GM18907 (cell line): ENCODE results near the gene RHOT1.
"Not testable (repeated sequence)": the region's sequence is repeated elsewhere in the genome, so short reads cannot be mapped to it uniquely, and the experiment has no call there.

ENCODE experiments used
- ATAC-seq: cut with Tn5 transposase; IDR thresholded peaks from one replicate; pipeline ENCODE4 v1.9.1; 2021; ENCODE audit warnings: mild to moderate bottlenecking, moderate library complexity; ENCODE audit not compliant: unreplicated experiment

The RHOT1 gene

DNA sequence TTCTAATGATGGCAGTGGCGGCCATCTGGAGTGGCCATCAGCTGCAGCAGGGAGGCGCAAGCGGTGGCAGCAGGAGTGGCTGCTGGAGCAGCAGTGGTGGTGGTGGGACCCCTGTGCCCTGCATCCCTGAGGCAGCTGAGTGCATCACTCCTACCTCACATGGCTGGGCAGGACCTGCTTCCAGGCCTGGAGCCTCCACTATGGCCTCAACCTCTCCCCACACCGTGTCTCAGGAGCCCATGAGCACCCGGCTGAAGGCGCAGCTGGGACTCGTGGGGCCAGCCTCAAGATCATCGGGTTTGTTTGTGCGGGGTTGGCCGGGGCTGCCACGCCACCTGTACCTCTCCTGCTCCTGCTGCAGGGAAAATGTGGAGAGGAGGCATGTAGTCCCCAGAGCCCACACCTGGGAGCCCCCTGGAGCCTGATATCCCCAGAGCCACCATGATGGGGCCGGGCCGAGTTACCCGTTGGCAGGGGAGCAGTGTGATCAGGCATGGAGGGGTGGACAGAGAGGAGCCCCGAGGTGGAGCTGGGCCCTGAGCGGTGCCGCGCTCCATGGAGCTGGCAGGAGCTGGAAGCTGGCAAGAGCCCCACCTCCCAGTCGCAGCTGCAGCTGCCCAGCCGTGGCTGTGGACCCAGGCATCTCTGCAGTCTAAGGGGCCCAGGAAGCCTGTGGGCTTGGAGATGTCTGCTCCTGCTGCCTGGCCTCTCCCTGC is 16.7 kb downstream of the RHOT1 start:
- ATAC-seq: no peak

DNA sequence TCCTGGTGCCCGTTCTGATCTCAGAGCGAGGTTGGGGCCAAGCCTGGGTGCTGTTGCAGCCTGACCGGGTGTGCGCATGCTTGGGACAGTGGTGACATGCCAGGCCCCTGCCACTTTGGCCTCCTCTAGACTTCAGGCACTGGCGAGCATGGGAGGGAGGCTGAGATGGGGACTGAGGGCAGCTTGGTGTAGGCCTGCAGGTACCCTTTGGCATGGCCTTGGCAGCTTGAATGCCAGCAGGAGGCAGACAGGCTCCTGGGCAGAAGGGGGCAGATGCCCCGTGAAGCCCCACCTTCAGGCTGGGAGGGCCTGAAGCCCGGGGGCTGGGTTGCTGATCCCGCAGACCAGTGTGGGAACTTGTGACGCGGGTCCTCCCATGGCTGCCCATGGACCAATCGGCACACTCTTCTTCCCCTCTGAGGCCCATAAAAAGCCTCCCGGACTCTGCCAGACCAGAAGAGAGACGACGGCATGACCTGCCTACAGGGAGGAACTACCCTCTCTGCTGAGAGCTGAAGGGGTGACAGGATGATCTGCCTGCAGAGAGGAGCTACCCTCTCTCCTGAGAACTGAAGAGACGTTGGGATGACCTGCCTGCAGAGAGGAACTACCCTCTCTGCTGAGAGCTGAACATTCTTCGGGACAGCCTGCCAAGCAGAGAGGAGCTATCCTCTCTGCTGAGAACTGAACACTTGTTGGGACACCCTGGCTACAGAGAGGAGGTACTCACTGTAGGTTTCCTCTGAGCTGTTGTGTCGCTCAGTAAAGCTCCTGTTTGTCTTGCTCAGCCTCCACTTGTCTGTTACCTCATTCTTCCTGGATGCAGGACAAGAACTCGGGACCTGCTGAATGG is 17.5 kb downstream of the RHOT1 start:
- ATAC-seq: no peak

DNA sequence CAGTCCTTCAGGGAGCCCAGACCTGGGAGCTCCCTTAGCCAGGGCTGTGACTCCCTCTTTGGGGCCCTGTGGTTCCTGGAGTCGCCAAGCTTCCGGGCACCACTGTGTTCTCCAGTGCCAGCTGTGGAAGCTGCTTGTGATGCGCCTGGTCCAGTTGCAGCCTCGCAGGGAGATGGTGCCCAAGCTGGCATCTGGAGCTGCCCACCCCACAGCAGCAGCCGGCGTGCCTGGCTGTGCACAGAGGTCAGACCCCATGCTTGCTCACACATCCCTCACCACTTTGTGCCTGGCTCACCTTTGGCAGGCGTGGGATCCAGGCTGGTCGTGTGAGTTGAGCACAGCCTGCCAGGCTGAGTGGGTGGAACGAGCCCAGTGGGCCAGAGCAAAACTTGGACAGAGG is 18.2 kb downstream of the RHOT1 start:
- ATAC-seq: no peak

DNA sequence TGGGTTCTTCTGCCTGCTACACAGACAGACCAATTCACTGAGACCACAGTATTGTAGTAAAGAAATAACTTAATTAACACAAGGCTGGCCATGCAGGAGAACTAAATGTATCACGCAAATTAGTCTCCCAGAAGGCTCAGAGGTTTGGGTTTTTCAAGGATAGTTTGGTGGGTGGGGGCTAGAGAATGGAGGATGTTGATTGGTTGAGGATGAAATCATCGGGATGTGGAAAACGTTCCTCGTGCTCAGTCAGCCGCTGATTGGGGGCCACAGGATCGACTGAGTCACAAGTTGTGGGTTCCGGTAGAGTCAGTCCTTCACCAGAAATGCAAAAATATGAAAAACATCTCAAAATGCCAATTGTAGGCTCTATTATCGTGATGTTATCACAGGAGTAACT is 18.7 kb downstream of the RHOT1 start:
- ATAC-seq: no peak

DNA sequence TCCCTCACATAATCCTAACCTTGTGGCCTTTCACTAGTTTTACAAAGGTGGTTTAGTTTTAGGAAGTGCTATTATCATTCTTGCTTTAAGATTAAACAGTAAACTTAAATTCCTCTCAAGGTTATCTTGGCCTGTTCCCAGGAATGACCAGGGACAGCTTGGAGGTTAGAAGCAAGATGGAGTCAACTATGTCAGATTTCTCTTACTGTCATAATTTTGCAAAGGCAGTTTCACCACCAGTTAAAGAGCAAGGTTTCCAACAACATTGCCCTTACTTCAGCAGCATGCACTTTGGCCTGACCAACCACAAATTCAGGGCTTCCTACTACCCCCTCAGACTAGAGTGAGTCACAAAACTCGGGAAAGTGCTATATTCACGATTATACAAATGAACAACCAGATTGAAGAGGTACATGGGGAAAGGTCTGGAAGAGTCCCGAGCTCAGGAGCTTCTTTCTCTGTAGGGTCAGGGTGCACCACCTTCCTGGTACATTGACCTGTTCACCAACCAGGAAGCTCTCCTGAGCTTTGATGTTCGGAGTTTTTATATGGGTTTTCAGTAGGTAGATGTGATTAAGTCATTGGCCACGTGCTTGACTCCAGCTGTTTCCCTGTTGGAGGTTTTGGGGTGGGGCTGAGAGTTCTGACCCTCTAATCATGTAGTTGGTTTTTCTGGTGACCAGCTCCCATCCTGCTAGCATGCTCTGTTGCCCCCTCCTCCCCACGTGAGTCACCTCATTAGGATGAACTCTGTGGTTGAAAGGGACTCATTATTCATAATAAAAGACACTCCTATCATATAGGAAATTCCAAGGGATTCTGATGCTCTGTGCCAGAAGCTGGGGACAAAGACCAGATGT is 19.4 kb downstream of the RHOT1 start:
- no peak for ATAC-seq

DNA sequence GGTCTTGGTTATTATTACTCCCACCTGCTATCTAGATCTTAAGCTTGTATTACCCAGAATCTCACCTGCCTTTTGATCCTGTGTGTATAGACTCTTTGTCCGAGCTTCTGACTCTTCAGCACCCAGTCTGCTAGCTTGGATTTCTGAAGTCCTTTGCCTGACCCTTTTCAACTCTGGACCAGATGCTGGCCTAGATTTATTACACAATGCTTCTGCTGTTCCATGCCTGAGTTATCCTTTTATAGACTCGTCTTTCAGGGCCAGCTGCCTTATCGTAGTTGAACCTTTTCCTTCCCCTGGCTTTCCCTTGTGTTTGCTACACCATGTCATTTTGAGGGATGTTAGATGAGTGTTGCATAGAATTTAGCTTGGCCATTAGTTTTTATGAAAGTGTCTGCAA is 32.6 kb downstream of the RHOT1 start:
- no peak for ATAC-seq

DNA sequence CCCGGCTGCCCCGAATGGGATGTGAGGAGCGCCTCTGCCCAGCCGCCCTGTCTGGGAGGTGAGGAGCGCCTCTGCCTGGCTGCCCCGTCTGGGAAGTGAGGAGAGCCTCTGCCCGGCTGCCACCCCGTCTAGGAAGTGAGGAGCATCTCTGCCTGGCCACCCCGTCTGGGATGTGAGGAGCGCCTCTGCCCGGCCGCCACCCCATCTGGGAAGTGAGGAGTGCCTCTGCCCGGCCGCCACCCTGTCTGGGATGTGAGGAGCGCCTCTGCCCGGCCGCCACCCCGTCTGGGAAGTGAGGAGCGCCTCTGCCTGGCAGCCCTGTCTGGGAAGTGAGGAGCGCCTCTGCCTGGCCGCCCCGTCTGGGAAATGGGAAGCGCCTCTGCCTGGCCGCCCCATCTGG is 36.4 kb downstream of the RHOT1 start:
- not testable (repeated sequence) for ATAC-seq

DNA sequence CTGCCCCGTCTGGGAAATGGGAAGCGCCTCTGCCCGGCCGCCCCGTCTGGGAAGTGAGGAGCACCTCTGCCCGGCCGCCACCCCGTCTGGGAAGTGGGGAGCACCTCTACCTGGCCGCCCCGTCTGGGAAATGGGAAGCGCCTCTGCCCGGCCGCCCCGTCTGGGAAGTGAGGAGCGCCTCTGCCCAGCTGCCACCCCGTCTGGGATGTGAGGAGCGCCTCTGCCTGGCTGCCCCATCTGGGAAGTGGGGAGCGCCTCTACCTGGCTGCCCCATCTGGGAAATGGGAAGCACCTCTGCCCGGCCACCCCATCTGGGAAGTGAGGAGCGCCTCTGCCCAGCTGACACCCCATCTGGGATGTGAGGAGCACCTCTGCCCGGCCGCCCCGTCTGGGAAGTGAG is 36.8 kb downstream of the RHOT1 start:
- ATAC-seq: not testable (repeated sequence)

DNA sequence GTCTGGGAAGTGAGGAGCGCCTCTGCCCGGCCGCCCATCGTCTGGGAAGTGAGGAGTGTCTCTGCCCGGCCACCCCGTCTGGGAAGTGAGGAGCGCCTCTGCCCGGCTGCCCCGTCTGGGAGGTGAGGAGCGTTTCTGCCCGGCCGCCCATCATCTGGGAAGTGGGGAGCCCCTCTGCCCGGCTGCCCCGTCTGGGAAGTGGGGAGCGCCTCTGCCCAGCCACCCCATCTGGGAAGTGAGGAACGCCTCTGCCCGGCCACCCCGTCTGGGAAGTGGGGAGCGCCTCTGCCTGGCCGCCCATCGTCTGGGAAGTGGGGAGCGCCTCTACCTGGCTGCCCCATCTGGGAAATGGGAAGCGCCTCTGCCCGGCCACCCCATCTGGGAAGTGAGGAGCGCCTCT is 37.2 kb downstream of the RHOT1 start:
- not testable (repeated sequence) for ATAC-seq

DNA sequence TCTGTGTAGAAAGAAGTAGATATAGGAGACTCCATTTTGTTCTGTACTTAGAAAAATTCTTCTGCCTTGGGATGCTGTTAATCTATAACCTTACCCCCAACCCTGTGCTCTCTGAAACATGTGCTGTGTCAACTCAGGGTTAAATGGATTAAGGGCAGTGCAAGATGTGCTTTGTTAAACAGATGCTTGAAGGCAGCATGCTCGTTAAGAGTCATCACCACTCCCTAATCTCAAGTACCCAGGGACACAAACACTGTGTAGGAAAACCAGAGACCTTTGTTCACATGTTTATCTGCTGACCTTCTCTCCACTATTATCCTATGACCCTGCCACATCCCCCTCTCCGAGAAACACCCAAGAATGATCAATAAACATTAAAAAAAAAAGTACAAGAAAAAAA is 38.0 kb downstream of the RHOT1 start:
- ATAC-seq: not testable (repeated sequence)

DNA sequence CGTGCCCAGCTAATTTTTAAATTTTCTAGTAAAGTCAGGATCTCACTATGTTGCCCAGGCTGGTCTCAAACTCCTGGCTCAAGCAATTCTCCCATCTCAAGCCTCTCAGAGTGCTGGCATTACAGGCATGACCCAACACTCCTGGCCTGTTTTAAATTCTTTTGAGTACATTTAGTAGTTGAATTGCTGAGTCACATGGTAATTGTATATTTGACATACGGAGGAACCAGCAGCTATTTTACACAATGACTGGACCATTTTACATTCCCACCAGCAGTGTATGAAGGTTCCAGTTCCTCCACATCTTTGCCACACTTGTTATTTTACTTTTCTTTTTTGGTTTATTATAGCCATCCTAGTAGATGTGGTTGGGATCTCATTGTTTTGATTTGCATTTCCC is 43.6 kb downstream of the RHOT1 start:
- no peak for ATAC-seq

DNA sequence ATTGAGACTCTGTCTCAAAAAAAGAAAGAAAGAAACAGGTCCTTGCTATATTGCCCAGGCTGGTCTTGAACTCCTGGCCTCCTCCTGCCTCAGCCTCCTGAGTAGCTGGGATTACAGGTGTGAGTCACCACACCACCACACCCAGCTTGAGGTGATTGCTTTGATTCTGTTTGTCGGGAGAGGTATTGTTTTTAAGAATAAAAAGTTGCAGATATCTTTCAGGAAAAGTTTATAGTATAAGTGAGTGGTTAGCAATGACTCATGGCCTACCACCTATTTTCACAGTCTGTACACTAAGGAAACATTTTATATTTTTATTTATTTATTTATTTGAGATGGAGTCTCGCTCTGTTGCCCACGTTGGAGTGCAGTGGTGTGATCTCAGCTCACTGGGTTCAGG is 45.0 kb downstream of the RHOT1 start:
- ATAC-seq: no peak

DNA sequence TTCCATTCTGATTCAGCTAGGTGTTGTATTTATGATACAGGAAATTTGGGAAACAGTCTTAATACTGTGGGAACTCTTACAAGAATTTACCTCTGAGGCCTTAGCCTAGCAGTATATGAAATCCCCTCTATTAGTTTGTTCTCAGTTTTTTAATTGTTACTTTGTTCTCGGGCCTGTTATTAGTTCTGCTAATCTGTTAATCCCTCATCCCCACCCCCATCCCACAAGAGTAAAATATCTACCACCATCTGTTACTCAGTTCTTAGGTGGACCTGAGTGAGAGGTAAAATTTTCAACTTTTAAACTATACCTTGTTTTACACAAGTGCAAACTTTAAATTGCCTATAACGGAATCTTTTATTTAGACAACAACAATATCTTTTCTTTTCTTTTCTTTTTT is 47.0 kb downstream of the RHOT1 start:
- ATAC-seq: no peak

DNA sequence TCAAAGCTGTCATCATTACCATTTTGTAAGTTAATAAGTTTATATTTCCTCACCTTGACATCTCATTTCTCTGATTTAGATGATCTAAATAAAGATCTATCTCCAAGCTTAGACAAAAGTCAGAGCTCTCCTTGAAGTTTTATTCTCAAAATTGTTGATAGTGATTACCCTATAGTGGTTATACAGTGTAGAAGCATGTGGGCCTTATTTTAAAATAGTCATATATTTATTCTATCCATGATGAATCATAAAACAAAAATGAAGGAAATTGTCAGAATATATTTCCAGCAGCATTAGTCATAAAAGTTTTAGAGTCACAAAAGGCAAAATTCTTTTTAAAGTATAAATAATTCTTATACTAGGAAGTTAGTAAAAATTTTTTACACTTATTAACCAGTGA is 49.0 kb downstream of the RHOT1 start:
- no peak for ATAC-seq

DNA sequence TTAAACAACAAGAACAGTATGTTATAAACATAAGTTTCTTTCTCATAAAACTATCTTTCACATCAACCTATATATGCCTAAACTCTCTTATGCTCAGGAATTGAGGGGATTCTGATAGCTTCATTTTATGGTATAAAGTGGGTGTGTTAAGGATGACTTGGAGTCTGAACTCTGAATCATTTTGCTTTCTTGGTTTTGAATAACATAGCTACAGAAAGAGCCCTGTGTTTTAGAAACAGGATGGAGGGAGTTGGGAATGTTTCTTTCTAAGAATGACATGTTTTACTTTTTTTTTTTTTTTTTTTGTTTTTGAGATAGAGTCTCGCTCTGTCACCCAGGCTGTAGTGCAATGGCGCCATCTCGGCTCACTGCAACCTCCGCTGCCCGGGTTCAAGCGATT is 50.1 kb downstream of the RHOT1 start:
- ATAC-seq: no peak

DNA sequence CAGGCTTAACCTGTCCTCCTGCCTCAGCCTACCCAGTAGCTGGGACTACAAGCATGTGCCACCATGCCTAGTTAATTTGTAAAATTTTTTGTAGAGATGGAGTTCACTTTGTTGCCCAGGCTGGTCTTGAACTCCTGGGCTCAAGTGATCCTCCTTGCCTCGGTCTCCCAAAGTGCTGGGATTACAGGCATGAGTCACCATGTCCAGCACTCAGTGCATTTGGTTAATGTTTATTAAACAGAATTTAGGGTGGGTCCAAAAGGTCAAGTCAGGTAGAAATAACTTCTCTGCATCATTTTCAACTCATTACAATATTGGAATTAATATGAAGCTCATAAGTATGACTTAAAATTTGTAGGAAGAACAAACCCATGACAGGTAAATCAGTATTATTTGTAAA is 55.7 kb downstream of the RHOT1 start:
- no peak for ATAC-seq

DNA sequence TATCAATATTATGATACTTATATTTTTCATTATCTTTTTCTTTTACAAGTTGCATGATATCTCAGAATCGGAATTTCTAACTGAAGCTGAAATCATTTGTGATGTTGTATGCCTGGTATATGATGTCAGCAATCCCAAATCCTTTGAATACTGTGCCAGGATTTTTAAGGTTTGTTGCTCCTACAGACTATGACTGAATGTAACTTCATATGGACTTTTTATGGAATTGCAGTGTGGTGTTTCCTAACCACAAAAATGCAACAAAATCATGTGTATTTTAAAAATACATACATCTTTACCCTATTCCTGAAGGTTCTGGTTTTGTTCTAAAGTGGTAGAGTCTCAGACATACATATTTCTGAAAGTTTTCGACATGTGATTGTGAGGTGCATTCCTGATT is 64.6 kb downstream of the RHOT1 start:
- ATAC-seq: no peak

DNA sequence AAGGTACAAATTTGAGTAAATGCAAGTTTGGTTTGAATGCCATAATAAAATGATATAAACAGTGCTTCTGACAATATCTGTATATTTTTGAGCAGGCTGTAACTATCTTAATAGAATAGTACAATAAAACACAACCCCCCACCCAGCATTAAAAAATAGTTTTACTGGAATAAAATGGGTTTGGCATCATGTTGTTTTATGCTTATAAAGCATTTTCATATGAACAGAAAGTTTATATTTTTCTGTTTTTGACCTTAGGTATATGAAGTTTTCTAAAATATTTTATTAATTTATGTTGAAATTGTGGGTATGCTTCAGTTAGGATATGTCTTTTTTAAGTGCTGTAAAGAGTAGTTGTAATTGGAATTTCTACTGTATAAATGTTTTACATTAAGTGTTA is 66.1 kb downstream of the RHOT1 start:
- no peak for ATAC-seq

DNA sequence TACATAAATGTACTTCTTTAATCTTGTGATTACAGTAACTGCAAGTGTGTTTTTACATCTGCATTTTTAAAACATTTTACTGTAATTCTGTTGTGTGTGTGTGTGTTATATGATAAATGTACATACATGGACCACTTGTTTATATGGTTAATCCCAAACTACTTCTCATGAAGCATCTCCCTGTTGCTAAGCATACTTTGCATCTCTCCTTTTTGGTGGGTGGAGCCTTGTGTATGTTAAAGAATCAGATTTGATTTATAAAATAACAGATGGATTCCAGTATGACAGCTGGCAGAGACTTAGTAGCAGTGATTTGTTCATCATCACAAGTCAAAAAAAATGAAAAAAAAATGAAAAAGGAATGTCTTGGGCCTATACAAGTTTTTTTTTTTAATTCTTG is 67.3 kb downstream of the RHOT1 start:
- no peak for ATAC-seq

DNA sequence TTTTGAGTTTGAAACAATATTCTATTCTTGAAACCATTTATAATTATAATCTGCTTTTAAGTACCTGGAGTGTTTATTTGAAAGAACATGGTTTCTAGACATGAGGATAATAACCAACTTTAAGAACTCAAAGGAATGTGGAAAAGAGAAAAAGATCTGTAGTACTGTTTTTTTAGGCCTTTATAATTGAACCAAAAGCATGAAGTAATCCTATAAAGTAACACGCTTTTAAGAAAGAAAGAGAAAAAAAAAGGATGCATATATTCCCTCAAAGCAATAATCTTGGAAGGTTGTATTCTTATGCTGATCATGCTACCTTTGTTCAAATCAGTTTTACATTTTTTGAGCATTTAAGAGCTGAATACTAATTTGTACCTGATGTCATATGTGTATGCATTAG is 69.4 kb downstream of the RHOT1 start:
- ATAC-seq: no peak

DNA sequence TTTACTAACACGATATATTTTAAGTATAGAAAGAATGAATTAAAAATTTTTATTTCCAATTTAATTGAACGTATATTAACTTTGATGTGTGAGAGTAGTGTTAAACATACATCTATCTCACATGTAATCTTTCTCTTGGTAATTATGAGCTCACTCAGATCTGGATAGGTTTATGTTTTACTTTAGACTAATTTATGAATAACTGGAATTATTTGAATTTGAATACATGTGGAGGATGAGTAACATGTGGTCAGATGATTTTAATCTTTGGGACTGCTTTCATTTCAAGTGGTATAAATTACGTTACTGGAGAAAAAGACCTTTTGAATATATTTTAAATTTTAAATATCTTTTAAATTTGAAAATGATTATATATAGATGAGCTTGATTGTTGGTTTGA is 73.4 kb downstream of the RHOT1 start:
- ATAC-seq: no peak

DNA sequence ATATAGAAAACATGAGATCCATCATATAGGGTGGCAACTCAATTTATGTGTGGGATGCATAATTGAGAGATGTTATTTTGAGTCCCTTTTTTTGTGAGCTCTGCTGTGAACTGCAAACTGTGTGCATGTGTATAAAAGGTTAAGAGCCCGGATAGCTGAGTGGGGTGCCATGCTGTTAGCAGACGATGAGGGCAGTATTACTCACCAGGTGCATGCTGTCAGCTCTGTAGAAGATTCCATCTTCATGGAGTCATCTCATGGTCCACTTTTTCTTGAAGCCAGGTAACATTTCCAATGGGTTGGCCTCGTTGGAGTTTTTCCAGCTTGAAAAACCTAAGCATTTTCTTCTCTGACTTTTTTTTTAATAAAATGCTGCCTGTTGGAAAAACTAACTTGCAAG is 80.3 kb downstream of the RHOT1 start:
- no peak for ATAC-seq
